Measurements from ENCODE around the gene ERBB2. TPM values are rescaled to one million over a fixed set of nuclear protein-coding genes. Genes with fewer than 3 reads are reported as not detected.
A peak's percentile ranks its signal among the peaks of the same experiment; 100 is the strongest.

Gene ERBB2
- total and polyA plus RNA-seq, 2 of the 13 experiments (the other 11 are each of a cell fraction or from before 2014, with no cell fraction given) = 57.7 to 64.1 TPM

DNA sequence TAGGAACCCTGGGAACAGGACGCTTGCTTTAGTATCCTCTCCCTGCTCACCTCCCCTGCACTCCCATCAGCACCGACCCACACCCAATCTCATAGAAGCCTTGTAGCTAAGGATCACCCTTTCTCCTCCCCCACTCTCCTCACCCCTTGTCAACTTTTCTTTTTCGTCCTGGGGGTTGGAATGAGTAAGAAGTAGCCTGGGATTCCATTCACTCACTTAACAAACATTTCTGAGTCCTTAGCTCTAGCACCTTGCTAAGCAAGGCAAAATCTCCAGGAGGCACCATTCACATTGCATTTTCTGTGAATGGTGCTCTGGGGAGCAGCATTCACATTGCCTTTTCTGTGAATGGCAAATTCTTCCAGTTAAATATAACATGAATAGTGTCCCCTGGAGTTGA is 10.9 kb upstream of the ERBB2 start (continued):
- TF ChIP-seq, protein P1, sequence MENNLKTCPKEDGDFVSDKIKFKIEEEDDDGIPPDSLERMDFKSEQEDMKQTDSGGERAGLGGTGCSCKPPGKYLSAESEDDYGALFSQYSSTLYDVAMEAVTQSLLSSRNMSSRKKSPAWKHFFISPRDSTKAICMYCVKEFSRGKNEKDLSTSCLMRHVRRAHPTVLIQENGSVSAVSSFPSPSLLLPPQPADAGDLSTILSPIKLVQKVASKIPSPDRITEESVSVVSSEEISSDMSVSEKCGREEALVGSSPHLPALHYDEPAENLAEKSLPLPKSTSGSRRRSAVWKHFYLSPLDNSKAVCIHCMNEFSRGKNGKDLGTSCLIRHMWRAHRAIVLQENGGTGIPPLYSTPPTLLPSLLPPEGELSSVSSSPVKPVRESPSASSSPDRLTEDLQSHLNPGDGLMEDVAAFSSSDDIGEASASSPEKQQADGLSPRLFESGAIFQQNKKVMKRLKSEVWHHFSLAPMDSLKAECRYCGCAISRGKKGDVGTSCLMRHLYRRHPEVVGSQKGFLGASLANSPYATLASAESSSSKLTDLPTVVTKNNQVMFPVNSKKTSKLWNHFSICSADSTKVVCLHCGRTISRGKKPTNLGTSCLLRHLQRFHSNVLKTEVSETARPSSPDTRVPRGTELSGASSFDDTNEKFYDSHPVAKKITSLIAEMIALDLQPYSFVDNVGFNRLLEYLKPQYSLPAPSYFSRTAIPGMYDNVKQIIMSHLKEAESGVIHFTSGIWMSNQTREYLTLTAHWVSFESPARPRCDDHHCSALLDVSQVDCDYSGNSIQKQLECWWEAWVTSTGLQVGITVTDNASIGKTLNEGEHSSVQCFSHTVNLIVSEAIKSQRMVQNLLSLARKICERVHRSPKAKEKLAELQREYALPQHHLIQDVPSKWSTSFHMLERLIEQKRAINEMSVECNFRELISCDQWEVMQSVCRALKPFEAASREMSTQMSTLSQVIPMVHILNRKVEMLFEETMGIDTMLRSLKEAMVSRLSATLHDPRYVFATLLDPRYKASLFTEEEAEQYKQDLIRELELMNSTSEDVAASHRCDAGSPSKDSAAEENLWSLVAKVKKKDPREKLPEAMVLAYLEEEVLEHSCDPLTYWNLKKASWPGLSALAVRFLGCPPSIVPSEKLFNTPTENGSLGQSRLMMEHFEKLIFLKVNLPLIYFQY (CRISPR knock-in tag; IDR thresholded peaks at IDR 0.05; ENCODE audit: borderline replicate concordance) = no peak
- TF ChIP-seq, protein P2, sequence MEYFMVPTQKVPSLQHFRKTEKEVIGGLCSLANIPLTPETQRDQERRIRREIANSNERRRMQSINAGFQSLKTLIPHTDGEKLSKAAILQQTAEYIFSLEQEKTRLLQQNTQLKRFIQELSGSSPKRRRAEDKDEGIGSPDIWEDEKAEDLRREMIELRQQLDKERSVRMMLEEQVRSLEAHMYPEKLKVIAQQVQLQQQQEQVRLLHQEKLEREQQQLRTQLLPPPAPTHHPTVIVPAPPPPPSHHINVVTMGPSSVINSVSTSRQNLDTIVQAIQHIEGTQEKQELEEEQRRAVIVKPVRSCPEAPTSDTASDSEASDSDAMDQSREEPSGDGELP (IDR thresholded peaks at IDR 0.05; ENCODE audit: borderline replicate concordance, low read depth) = no peak
- TF ChIP-seq NR2F2 (IDR thresholded peaks at IDR 0.05; ENCODE audit: borderline replicate concordance, low read depth) = no peak
- no peak for TF ChIP-seq SRSF1 (optimal IDR thresholded peaks at IDR 0.05; ENCODE audit: low read depth, low read length)
- no peak for TF ChIP-seq HMG20A (CRISPR knock-in tag; IDR thresholded peaks at IDR 0.05; ENCODE audit: borderline replicate concordance)
- no peak for TF ChIP-seq ZNF484 (CRISPR knock-in tag; IDR thresholded peaks at IDR 0.05; ENCODE audit: borderline replicate concordance, low read depth)
- TF ChIP-seq ZNF225 (CRISPR knock-in tag; IDR thresholded peaks at IDR 0.05) = no peak
- 0 out of 2 replicates have a peak, but pooled peaks have one; percentile 38 for TF ChIP-seq SALL2 (CRISPR knock-in tag; IDR thresholded peaks at IDR 0.05)
- TF ChIP-seq, protein P3, sequence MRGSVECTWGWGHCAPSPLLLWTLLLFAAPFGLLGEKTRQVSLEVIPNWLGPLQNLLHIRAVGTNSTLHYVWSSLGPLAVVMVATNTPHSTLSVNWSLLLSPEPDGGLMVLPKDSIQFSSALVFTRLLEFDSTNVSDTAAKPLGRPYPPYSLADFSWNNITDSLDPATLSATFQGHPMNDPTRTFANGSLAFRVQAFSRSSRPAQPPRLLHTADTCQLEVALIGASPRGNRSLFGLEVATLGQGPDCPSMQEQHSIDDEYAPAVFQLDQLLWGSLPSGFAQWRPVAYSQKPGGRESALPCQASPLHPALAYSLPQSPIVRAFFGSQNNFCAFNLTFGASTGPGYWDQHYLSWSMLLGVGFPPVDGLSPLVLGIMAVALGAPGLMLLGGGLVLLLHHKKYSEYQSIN (CRISPR knock-in tag; IDR thresholded peaks at IDR 0.05; ENCODE audit: borderline replicate concordance) = no peak
- no peak for TF ChIP-seq POLR2G (IDR thresholded peaks at IDR 0.05; ENCODE audit: low read depth, low read length)
- TF ChIP-seq ZNF589 (CRISPR knock-in tag; conservative IDR thresholded peaks at IDR 0.05) = no peak
- no peak for TF ChIP-seq ARNTL (CRISPR knock-in tag; IDR thresholded peaks at IDR 0.05)
- no peak for TF ChIP-seq ZSCAN22 (CRISPR knock-in tag; IDR thresholded peaks at IDR 0.05)
- TF ChIP-seq SPEN (CRISPR knock-in tag; IDR thresholded peaks at IDR 0.05; ENCODE audit: low read depth) = 0 out of 2 replicates have a peak, but pooled peaks have one; percentile 26
- TF ChIP-seq SSRP1 (CRISPR knock-in tag; IDR thresholded peaks at IDR 0.05) = no peak
- TF ChIP-seq, protein P4, sequence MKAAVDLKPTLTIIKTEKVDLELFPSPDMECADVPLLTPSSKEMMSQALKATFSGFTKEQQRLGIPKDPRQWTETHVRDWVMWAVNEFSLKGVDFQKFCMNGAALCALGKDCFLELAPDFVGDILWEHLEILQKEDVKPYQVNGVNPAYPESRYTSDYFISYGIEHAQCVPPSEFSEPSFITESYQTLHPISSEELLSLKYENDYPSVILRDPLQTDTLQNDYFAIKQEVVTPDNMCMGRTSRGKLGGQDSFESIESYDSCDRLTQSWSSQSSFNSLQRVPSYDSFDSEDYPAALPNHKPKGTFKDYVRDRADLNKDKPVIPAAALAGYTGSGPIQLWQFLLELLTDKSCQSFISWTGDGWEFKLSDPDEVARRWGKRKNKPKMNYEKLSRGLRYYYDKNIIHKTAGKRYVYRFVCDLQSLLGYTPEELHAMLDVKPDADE (CRISPR knock-in tag; IDR thresholded peaks at IDR 0.05) = no peak
- TF ChIP-seq, protein P5, sequence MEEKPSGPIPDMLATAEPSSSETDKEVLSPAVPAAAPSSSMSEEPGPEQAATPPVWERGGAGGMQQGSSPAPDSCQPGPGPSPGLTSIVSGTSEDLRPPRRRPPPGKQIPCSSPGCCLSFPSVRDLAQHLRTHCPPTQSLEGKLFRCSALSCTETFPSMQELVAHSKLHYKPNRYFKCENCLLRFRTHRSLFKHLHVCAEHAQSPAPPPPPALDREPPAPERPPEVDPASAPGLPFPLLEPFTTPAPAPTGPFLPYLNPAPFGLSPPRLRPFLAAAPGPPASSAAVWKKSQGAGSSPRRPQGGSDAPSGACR (CRISPR knock-in tag; IDR thresholded peaks at IDR 0.05) = no peak
- no peak for TF ChIP-seq HOXA9 (CRISPR knock-in tag; IDR thresholded peaks at IDR 0.05; ENCODE audit: borderline replicate concordance)
- TF ChIP-seq ZMYM2 (CRISPR knock-in tag; IDR thresholded peaks at IDR 0.05) = no peak
- TF ChIP-seq ZNF335 (CRISPR knock-in tag; IDR thresholded peaks at IDR 0.05) = no peak
- no peak for TF ChIP-seq BRCA1 (CRISPR knock-in tag; IDR thresholded peaks at IDR 0.05)
- no peak for TF ChIP-seq PRMT3 (CRISPR knock-in tag; IDR thresholded peaks at IDR 0.05; ENCODE audit: borderline replicate concordance, low read depth)
- TF ChIP-seq, protein P6, sequence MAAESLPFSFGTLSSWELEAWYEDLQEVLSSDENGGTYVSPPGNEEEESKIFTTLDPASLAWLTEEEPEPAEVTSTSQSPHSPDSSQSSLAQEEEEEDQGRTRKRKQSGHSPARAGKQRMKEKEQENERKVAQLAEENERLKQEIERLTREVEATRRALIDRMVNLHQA (CRISPR knock-in tag; IDR thresholded peaks at IDR 0.05) = no peak
- no peak for TF ChIP-seq ZNF274 (CRISPR knock-in tag; IDR thresholded peaks at IDR 0.05)
